ENCODE measurements around the gene ARSA.

Gene ARSA

GRCh38 chr22:50576806-50577696 is 50.9 kb downstream of the ARSA start:
- no peak for DNase-seq

- DNase-seq: no peak
These were observed 51.9 kb downstream of the ARSA start for GRCh38 chr22:50576070-50576469.

- no peak for DNase-seq
These were observed 52.5 kb downstream of the ARSA start for GRCh38 chr22:50575426-50575941.
